IPS-18c (cell line): ENCODE measurements around the gene MAP4.
"Not testable (repeated sequence)": the region's sequence is repeated elsewhere in the genome, so short reads cannot be mapped to it uniquely, and the experiment has no call there.

Experiments
- H3K4me3 ChIP-seq: 2 replicates; pipeline ENCODE4 v1.7.0; 2013; ENCODE audit warnings: low read depth, mild to moderate bottlenecking, low read length, moderate library complexity; ENCODE audit not compliant: insufficient read depth
- H3K9me3 ChIP-seq: one replicate; pipeline ENCODE4 v1.6.1; 2013; ENCODE audit warnings: mild to moderate bottlenecking, low read length, moderate library complexity; ENCODE audit not compliant: control insufficient read depth, insufficient read depth

Gene MAP4

GRCh38 chr3:48016301-48016973 is at the start of gene MAP4:
Gene MAP4, minus strand, starts transcription at chr3:48016416. Its CDS starts 17,556 bp downstream, at chr3:47998860.
- H3K4me3 ChIP-seq = no peak within 1 kb of the TSS
- H3K9me3 ChIP-seq = no peaks in the 10 kb centered on the region

- Histone ChIP-seq H3K4me3 (no peak overlapping the region), H3K9me3 (no peaks in the 10 kb centered on the region)
Observed at GRCh38 chr3:48065035-48065434, 48.8 kb upstream of the MAP4 start.

GRCh38 chr3:48064292-48064829 is 48.1 kb upstream of the MAP4 start:
- no peak overlapping the region for H3K4me3 ChIP-seq

GRCh38 chr3:48061586-48061985 is 45.4 kb upstream of the MAP4 start:
- not testable (repeated sequence) for H3K9me3 ChIP-seq, H3K4me3 ChIP-seq

More at GRCh38 chr3:48064292-48064829, 48.1 kb upstream of the MAP4 start:
- no peaks in the 10 kb centered on the region for H3K9me3 ChIP-seq

GRCh38 chr3:48058091-48058490 is 41.9 kb upstream of the MAP4 start:
- Histone ChIP-seq H3K9me3 (peaks cover 2% of the 10 kb centered on the region), H3K4me3 (no peak overlapping the region)

- Histone ChIP-seq H3K4me3 (no peak overlapping the region), H3K9me3 (peaks cover 2% of the 10 kb centered on the region)
Observed at GRCh38 chr3:48057521-48057920, 41.3 kb upstream of the MAP4 start.

- H3K9me3 ChIP-seq = no peaks in the 10 kb centered on the region
- no peak overlapping the region for H3K4me3 ChIP-seq
Observed at GRCh38 chr3:48047841-48048464, 31.7 kb upstream of the MAP4 start.

GRCh38 chr3:48042071-48042760 is 26.0 kb upstream of the MAP4 start:
- H3K9me3 ChIP-seq = no peaks in the 10 kb centered on the region

GRCh38 chr3:48039487-48040190 is 23.4 kb upstream of the MAP4 start:
- no peaks in the 10 kb centered on the region for H3K9me3 ChIP-seq
- H3K4me3 ChIP-seq = no peak overlapping the region

More at GRCh38 chr3:48042071-48042760, 26.0 kb upstream of the MAP4 start:
- H3K4me3 ChIP-seq = no peak overlapping the region

- Histone ChIP-seq H3K4me3 (no peak overlapping the region), H3K9me3 (no peaks in the 10 kb centered on the region)
Observed at GRCh38 chr3:48038971-48039481, 22.8 kb upstream of the MAP4 start.

GRCh38 chr3:48034000-48034516 is 17.8 kb upstream of the MAP4 start:
- Histone ChIP-seq H3K9me3 (no peaks in the 10 kb centered on the region), H3K4me3 (no peak overlapping the region)

- H3K4me3 ChIP-seq = no peak overlapping the region
- H3K9me3 ChIP-seq = peaks cover 2% of the 10 kb centered on the region
Observed at GRCh38 chr3:48030188-48030587, 14.0 kb upstream of the MAP4 start.

GRCh38 chr3:48026951-48027908 is 11.0 kb upstream of the MAP4 start:
- H3K9me3 ChIP-seq = peaks cover 2% of the 10 kb centered on the region
- no peak overlapping the region for H3K4me3 ChIP-seq

- Histone ChIP-seq H3K9me3 (peaks cover 2% of the 10 kb centered on the region), H3K4me3 (no peak overlapping the region)
Observed at GRCh38 chr3:48026098-48026497, 9.9 kb upstream of the MAP4 start.

- Histone ChIP-seq H3K9me3 (peaks cover 2% of the 10 kb centered on the region), H3K4me3 (no peak overlapping the region)
Observed at GRCh38 chr3:48024401-48024800, 8.2 kb upstream of the MAP4 start.

- Histone ChIP-seq H3K4me3 (no peak overlapping the region), H3K9me3 (no peaks in the 10 kb centered on the region)
Observed at GRCh38 chr3:48023377-48023776, 7.2 kb upstream of the MAP4 start.
